B cell (primary cell): ENCODE results near the gene HAPLN1. TPM values are rescaled to one million over a fixed set of nuclear protein-coding genes. Genes with fewer than 3 reads are reported as not detected.

Source experiments
- ATAC-seq: fragments of 200-7000 bp; cut with Tn5 transposase; one replicate; pipeline ENCODE4 v1.10.0; 2021; ENCODE audit warnings: low read depth, mild to moderate bottlenecking, moderate number of reproducible peaks, moderate library complexity
- CTCF ChIA-PET: fragments of 350-600 bp; sonication (Branson Sonifier 250); formaldehyde crosslinking; loops from one replicate; lab custom pipeline; 2021; ENCODE audit warnings: antibody characterized with exemption, inconsistent platforms; lab: Charles Lee
- POLR2A ChIA-PET: fragments of 350-600 bp; sonication (Branson Sonifier 250); formaldehyde crosslinking; loops from one replicate; lab custom pipeline; 2021; ENCODE audit warnings: antibody characterized with exemption; lab: Charles Lee
- DNase-seq: peaks from one replicate; pipeline ENCODE4 v3.0.0; 2013
- H2AFZ ChIP-seq: 2 replicates; pipeline ENCODE4 v1.6.1; 2012; ENCODE audit warnings: mild to moderate bottlenecking, low read depth, low read length; ENCODE audit not compliant: insufficient read depth, poor library complexity, severe bottlenecking
- H3K27ac ChIP-seq, 2 donors: 1 replicate in 1 of 2; 2 replicates in 1 of 2; pipeline ENCODE4 v1.5.1; 2012 to 2013; ENCODE audit warnings: low read length in 2 of 2, mild to moderate bottlenecking in 2 of 2, moderate library complexity in 1 of 2
- H3K27me3 ChIP-seq, 4 experiments: fragments of 200-600 bp in 1 of 4; sonication (generic) in 1 of 4; replicated peaks in 1 of 4; 1 replicate in 2 of 4; 2 replicates in 2 of 4; pipeline versions ENCODE4 v1.6.1 to v1.7.0; 2013 to 2016; ENCODE audit warnings: low read length in 3 of 4, mild to moderate bottlenecking in 2 of 4, mixed read lengths in 1 of 4, moderate library complexity in 1 of 4; ENCODE audit not compliant: insufficient read depth in 4 of 4, control insufficient read depth in 3 of 4; ENCODE audit errors: control extremely low read depth in 1 of 4
- H3K36me3 ChIP-seq, 2 experiments: replicated peaks in 1 of 2; 1 replicate in 1 of 2; 2 replicates in 1 of 2; pipeline versions ENCODE4 v1.6.1 to v1.7.1; 2013; ENCODE audit warnings: low read length in 1 of 2; ENCODE audit not compliant: insufficient read depth in 2 of 2, control insufficient read depth in 1 of 2; ENCODE audit errors: control extremely low read depth in 1 of 2, extremely low read depth in 1 of 2
- H3K4me1 ChIP-seq, 2 donors: fragments of 200-600 bp in 1 of 2; sonication (generic) in 1 of 2; 1 replicate in 1 of 2; 2 replicates in 1 of 2; pipeline versions ENCODE4 v1.5.1 to v1.6.1; 2013 to 2017; ENCODE audit warnings: low read length in 2 of 2; ENCODE audit not compliant: control insufficient read depth in 2 of 2, insufficient read depth in 2 of 2
- H3K4me2 ChIP-seq: replicated peaks from 2 replicates; pipeline ENCODE3; 2012; ENCODE audit warnings: mild to moderate bottlenecking, low read depth, low read length; ENCODE audit not compliant: poor library complexity, severe bottlenecking
- H3K4me3 ChIP-seq, 5 experiments: fragments of 200-600 bp in 1 of 5; sonication (generic) in 1 of 5; 1 replicate in 3 of 5; 2 replicates in 2 of 5; pipeline versions ENCODE4 v1.5.1 to v1.7.0; 2011 to 2016; ENCODE audit warnings: low read length in 4 of 5, mild to moderate bottlenecking in 4 of 5, low read depth in 2 of 5, control low read depth in 1 of 5, moderate library complexity in 1 of 5; ENCODE audit not compliant: insufficient read depth in 1 of 5; ENCODE audit errors: control extremely low read depth in 1 of 5, extremely low read depth in 1 of 5
- H3K79me2 ChIP-seq: fragments of 200-600 bp; sonication (generic); one replicate; pipeline ENCODE4 v1.6.0; 2016; ENCODE audit warnings: low read length; ENCODE audit not compliant: control insufficient read depth, insufficient read depth
- H3K9ac ChIP-seq: fragments of 200-600 bp; sonication (generic); 2 replicates; pipeline ENCODE4 v1.6.1; 2017; ENCODE audit warnings: mild to moderate bottlenecking, low read length, moderate library complexity
- H3K9me3 ChIP-seq, 3 donors: one replicate each; pipeline versions ENCODE4 v1.6.1 to v1.7.1; 2013; ENCODE audit warnings: low read length in 2 of 3; ENCODE audit not compliant: control insufficient read depth in 2 of 3, insufficient read depth in 1 of 3; ENCODE audit errors: control extremely low read depth in 1 of 3
- H4K20me1 ChIP-seq: 2 replicates; pipeline ENCODE4 v1.6.0; 2012; ENCODE audit warnings: mild to moderate bottlenecking, low read length; ENCODE audit not compliant: insufficient read depth, control insufficient read depth, poor library complexity, severe bottlenecking
- H3K27ac Mint-ChIP-seq: one replicate; pipeline ENCODE4 v1.8.0; 2021; ENCODE audit warnings: mixed read lengths
- H3K27me3 Mint-ChIP-seq: one replicate; pipeline ENCODE4 v1.8.0; 2021; ENCODE audit warnings: mixed read lengths
- H3K4me1 Mint-ChIP-seq: one replicate; pipeline ENCODE4 v1.8.0; 2021; ENCODE audit warnings: mixed read lengths
- H3K4me3 Mint-ChIP-seq: one replicate; pipeline ENCODE4 v1.8.0; 2021; ENCODE audit warnings: mixed read lengths
- H3K9me3 Mint-ChIP-seq: one replicate; pipeline ENCODE4 v1.8.0; 2022; ENCODE audit warnings: mixed read lengths; ENCODE audit not compliant: insufficient read depth
- CTCF ChIP-seq: fragments of 200-600 bp; IDR thresholded peaks from one replicate; pipeline ENCODE4 v1.8.0; 2022; ENCODE audit warnings: antibody characterized with exemption, mild to moderate bottlenecking
- EZH2 ChIP-seq: IDR thresholded peaks from 2 replicates; pipeline ENCODE4 v1.6.1; 2012; ENCODE audit warnings: borderline replicate concordance, low read depth, mild to moderate bottlenecking, moderate library complexity, low read length; ENCODE audit not compliant: insufficient read depth, poor library complexity, severe bottlenecking
- WGBS: methylation state at CpG from one replicate; pipeline ENCODE4 v1.1.5; 2013; ENCODE audit warnings: missing lambda C conversion rate; ENCODE audit not compliant: insufficient coverage; 5-methylcytosine and 5-hydroxymethylcytosine counted together
- intact Hi-C: fragments of 100-400 bp; cut with micrococcal nuclease; formaldehyde crosslinking; loops from one replicate; pipeline ENCODE4 v1.10.0; 2022
- polyA plus RNA-seq: library from polyadenylated mRNA; depleted of rRNA; stranded (reverse); fragments of >200 nt; gene quantifications from 2 replicates; pipeline ENCODE4 v1.2.3, GENCODE V29; 2012
- total RNA-seq, 2 donors: library from RNA; stranded (reverse); fragments of 120-200 nt in 1 of 2; gene quantifications; 1 replicate in 1 of 2; 2 replicates in 1 of 2; pipeline versions ENCODE4 v1.2.3 to v1.2.4, GENCODE V29; 2013 to 2022

HAPLN1 gene
- total and polyA plus RNA-seq, 2 donors (not counting 1 experiment from before 2014, with no cell fraction given), result not detected

GRCh38 chr5:83701886-83702285 is 18.8 kb downstream of the HAPLN1 start:
- POLR2A ChIA-PET, result no interaction called here
- H3K79me2 ChIP-seq, result no peaks in the 10 kb centered on the region
- H3K4me2 ChIP-seq, result no peak overlapping the region
- H3K9me3 Mint-ChIP-seq, result no peaks in the 10 kb centered on the region
- no peak overlapping the region for H2AFZ ChIP-seq
- no peaks in the 10 kb centered on the region for H3K9me3 ChIP-seq
- CTCF ChIA-PET, result interaction anchor here (4.0 kb wide), 1 partner anchor 10 kb away, joined by 18 read pairs; no protein-coding TSS in a partner anchor
- H3K4me3 Mint-ChIP-seq, result no peak overlapping the region
- WGBS, result 100% methylated on average over 1 of the region's 6 CpGs
- TF ChIP-seq EZH2, result no peak
- no peak for TF ChIP-seq CTCF
- H3K27me3 ChIP-seq, result no peaks in the 10 kb centered on the region
- no peaks in the 10 kb centered on the region for H4K20me1 ChIP-seq
- intact Hi-C loops, result no loop called here
- H3K9ac ChIP-seq, result no peak overlapping the region
- H3K4me3 ChIP-seq, result no peak overlapping the region
- no peak overlapping the region for H3K27ac Mint-ChIP-seq
- no peaks in the 10 kb centered on the region for H3K4me1 Mint-ChIP-seq
- ATAC-seq, result no peak
- H3K36me3 ChIP-seq, result no peaks in the 10 kb centered on the region
- peaks cover 10% of the 10 kb centered on the region for H3K27me3 Mint-ChIP-seq
- DNase-seq, result no peak
- H3K4me1 ChIP-seq, result no peaks in the 10 kb centered on the region
- H3K27ac ChIP-seq, result no peak overlapping the region

GRCh38 chr5:83689881-83690280 is 30.8 kb downstream of the HAPLN1 start:
- no peaks in the 10 kb centered on the region for H3K27me3 ChIP-seq
- no peak overlapping the region for H2AFZ ChIP-seq
- H3K4me2 ChIP-seq, result no peak overlapping the region
- no CpG with 5 or more reads among the region's 1 CpG for WGBS
- Mint-ChIP-seq H3K27me3 (no peaks in the 10 kb centered on the region), H3K4me1 (no peaks in the 10 kb centered on the region), H3K9me3 (no peaks in the 10 kb centered on the region), H3K4me3 (no peak overlapping the region), H3K27ac (no peak overlapping the region)
- H3K79me2 ChIP-seq, result no peaks in the 10 kb centered on the region
- no peaks in the 10 kb centered on the region for H3K36me3 ChIP-seq
- DNase-seq, result no peak
- no peak overlapping the region for H3K4me3 ChIP-seq
- H3K27ac ChIP-seq, result no peak overlapping the region
- ChIA-PET CTCF (no interaction called here), POLR2A (no interaction called here)
- H3K9ac ChIP-seq, result no peak overlapping the region
- intact Hi-C loops, result no loop called here
- H3K9me3 ChIP-seq, result no peaks in the 10 kb centered on the region
- H4K20me1 ChIP-seq, result no peaks in the 10 kb centered on the region
- TF ChIP-seq EZH2 (no peak), CTCF (no peak)
- ATAC-seq, result no peak
- no peaks in the 10 kb centered on the region for H3K4me1 ChIP-seq
